GM19035 (cell line): ENCODE results near the gene GUCY1A1.

Experiments used
- ATAC-seq: cut with Tn5 transposase; IDR thresholded peaks from one replicate; pipeline ENCODE4 v1.9.1; 2021; ENCODE audit not compliant: unreplicated experiment

Gene GUCY1A1

DNA sequence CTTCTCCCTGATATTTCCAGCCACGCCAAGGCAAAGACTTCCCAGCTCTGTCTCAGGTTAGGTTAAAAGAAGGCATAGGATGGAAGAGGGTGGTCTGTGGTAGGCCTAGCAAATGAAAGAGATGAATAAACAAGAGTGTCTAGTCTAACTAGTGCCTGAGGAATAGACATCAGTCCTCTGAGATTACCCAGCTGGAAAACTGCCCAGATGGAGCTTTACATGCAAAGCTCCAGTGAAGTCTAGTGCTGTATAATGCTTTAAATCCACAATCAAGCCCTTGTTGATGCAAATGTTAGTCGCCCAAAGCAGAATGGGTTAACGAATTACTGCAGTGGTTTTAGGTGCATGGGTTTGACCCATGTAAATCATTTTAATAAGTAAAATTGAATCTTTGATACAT, 67.4 kb downstream of the GUCY1A1 start:
- no peak for ATAC-seq

DNA sequence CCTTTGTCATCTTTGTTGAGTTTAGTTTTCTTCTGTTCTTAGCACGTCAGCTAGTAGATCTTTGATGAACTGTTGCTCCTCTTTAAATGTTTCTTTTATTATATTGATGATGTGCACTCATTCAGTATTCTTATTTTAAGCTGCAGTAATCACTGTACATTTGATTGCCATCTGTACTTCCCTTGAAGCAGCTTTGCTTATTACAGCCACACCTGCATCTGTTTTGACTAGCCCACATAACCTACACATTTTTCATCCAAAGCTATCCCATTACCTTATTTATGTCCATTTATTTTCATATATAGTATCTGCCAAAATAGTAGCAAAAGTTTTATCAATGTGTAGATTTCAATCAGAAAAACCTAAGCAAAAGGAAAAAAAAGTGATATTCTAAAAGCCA, 68.3 kb downstream of the GUCY1A1 start:
- ATAC-seq: no peak

- ATAC-seq: no peak
These were observed 68.8 kb downstream of the GUCY1A1 start for GRCh38 chr4:155735496-155735895.

GRCh38 chr4:155738548-155738947, 71.9 kb downstream of the GUCY1A1 start:
- no peak for ATAC-seq

DNA sequence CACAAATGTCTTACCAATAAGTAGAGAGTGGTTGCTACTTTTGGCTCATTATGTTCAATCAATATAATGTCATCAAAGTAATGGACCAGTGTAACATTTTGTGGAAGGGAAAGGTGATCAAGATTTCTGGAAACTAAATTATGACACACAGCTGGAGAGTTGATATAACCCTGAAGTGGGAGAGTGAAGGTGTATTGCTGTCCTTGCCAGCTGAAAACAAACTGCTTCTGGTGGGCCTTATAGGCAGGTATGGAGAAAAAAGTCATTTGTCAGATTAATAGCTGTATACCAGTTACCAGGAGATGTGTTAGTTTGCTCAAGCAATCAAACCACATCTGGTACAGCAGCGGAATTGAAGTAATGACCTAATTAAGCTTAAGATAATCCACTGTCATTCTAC, 74.9 kb downstream of the GUCY1A1 start:
- no peak for ATAC-seq

DNA sequence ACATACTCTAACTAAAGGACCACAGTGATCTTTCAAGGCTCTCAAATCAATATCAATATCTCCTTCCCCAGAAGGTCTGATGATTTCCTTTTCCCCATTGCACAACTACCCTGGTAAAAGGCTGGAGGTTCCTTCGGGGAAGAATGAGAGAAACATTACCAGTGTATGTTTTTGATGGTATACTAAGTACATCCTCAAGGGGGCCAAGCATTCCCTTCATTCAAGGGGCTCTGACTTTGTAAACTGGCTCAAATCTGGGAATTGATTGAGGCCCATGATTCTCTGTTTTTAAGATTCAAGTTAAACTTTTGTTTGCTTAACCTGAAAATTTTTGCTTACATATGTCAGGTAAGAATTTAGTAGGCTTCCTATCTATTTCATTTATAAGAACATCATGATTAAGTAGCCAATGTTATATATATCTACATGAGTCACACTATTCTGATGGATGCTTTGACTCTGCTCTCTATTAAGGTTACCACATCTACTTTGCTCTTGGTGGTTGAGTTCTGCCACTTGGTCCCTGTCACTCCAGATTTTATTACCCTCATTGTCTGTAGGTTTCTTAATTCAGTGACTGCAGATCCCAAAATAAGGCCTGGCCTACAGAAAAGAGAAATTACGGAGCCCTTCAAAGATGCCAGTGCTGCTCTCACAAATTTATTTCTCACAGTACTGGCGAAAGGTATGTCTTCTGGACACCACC, 75.8 kb downstream of the GUCY1A1 start:
- ATAC-seq: no peak

DNA sequence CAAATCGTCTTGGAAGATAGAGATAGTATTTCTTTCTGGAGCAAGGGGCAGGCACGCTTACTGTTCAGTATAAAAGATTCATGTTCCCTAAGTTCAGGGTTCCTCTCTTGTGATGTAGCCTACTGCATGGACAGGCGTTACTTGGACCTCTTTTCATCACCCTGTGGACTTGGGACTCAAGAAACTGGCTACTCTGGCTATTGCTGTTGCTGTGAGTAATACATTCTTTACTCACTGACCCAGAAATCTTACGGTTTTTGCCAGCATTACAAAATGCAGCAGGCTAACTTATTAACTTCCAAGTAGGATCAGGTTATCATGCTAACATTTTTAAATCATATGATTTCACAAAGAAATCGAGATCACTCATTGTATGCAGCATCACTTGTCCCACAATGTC, 79.3 kb downstream of the GUCY1A1 start:
- no peak for ATAC-seq

DNA sequence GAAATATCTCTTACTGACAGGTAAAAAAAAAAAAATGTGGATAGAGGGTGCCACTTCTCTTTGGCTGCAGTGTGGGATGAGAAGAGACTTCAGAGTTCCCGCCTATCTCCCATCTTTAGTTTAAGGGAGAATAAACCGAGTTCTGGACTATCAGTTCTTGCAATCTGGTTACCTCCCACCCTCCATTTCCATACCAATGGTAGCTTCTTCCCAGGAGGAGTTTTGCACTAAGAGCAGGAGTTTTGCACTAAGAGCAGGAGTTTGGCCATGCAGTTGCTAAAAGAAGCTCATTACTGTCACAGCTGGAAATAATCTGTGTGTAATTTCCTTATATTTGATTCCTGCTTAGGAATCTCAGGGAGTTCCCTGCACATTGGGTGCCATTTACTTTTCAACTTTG, 81.4 kb downstream of the GUCY1A1 start:
- no peak for ATAC-seq

DNA sequence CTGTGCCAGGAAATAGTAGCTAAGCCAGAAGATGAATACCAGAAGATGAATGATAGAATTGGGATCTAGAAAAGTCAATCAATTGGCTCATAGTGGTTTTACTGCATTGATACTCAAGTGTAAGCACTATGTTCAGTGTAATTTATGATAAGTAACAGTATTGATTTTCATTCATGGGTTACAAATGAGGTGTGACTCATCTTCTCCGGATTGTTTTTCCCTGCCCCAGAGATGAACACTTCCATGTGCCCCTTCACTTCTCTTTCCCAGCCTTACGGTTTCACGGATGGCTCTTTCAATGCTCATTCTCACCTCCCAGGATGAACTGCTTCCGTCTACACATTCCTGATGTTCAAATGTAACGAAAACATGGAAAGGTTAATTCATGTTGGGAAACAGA, 82.4 kb downstream of the GUCY1A1 start:
- no peak for ATAC-seq

- ATAC-seq: no peak
These were observed 84.9 kb downstream of the GUCY1A1 start for GRCh38 chr4:155751569-155751968.

- no peak for ATAC-seq
These were observed 91.2 kb downstream of the GUCY1A1 start for GRCh38 chr4:155757745-155758265.

DNA sequence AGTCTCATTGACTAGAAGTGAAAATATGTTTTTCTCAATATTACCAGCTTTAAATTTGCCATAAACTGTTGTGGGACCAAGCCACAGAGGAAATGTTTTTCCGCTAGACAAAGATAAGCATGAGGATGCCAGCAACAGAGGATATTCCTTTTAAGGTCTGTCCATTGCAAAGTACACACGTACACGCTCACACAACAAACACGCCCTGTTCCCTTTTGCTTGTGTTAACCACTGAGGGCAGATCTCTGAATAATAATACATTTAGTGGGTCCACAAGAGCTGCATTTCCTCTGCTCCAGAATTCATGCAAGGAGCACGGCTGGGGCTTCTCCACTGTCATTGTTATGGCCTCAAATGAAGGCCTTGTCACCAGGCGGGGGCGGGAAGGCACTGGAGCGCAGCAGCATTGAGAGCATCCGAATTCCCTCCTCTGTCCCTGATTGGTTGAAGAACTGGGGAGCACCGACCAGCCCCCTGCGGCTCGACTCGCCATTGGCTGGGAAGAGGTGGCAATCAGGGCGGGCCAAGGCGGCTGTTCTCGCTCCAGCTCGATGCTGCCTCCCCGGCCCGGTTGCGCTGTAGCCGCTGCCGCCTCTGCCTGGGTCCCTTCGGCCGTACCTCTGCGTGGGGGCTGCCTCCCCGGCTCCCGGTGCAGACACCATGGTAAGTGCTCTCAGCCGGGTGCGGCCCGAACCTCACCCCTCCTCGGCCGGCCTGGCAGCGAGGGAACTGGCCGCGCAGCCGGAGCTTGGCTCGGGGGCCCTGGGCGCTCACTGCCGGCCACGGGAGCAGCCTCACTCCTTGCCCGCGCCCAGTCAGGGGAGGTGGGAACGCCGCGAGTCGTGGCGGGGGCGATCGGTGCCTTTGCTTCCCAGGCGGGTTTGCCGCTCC, 92.1 kb downstream of the GUCY1A1 start, which contains the start of gene GUCY1B1:
TSS of gene GUCY1B1 (plus strand) at position 541 of the 891 bp plus-strand sequence. CDS start at position 661, 120 bp downstream.
- ATAC-seq: peak; percentile 97

DNA sequence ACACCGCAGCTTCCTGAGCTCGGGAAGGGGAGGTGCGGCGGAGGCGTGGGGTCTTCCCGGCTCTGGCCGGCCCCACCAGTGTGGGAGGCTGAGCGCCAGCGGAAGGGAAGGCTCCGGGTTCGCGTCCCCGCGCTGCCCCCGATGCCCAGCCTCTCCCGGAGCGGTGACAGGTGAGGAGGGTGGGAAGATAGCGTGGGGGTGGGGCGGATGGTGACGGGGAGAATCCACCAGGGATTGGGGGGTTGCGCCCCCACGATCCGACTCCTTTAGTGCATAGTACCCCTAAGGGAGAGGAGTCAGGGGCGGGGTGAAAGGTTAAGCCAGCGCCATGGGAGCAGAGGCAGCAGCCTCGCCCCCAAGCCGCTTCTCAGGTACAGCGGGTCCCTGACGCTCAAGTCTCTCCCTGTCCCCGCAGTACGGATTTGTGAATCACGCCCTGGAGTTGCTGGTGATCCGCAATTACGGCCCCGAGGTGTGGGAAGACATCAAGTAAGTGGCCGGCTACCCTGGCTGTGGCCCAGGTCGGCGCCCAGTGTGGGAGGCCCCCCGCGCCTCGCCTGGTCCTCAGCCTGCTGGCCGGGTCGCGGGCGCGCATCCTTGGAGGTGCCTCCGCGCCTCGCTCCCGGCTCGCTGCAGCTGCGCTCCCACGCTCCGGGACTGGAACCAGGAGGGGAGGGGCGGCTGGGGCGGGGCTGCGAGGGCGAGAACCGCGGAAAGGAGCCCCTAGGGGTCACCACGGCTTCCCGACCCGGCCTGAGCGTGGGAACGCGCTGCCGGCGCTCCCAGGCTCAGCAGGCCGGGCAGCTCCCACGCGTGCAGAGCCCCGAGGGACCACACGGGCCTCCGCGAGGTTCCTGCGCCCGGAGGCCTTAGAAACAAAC, 93.0 kb downstream of the GUCY1A1 start:
- ATAC-seq: peak; percentile 25

GRCh38 chr4:155761047-155761446, 94.4 kb downstream of the GUCY1A1 start:
- no peak for ATAC-seq

- ATAC-seq: no peak
These were observed 95.3 kb downstream of the GUCY1A1 start for GRCh38 chr4:155761916-155762315.

GRCh38 chr4:155762334-155762733, 95.7 kb downstream of the GUCY1A1 start:
- no peak for ATAC-seq

DNA sequence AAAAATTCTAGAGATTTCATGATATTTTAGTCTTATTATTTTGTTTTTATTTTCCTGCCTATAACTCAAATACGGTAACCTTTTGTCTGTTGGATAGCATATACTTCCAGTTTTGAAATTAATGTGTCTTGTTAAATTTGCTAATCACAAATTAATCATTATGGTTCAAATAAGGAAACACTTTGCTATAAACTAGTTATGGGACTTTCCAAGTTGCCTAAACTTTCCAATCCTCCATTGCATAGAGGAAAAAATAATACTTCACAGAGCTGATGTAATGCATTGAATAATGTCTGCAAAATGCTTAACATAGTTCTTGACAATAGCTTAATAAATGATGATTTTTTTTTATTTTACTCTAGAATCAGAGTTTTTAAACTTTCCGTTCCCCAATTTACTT, 96.9 kb downstream of the GUCY1A1 start:
- ATAC-seq: no peak

DNA sequence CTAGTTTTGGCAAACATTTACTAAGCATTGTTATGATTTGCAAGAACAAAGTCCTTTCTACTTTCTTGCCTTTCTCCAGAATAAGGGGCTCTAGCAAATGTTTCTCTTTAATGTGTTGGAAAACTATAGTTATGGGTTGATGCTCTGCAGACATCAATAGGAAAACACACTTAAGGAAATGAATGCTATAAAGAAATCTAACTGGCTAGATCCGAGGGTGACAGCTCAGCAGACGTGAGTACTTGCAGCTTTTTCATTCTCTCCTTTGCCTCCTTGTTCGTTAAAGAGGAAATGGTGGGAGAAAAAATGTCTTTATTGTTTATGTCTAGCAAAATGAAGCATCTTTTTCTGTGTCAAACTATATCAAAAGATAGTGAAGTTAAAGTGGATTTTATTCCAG, 98.5 kb downstream of the GUCY1A1 start:
- no peak for ATAC-seq

GRCh38 chr4:155766622-155767021, 100.0 kb downstream of the GUCY1A1 start:
- no peak for ATAC-seq

DNA sequence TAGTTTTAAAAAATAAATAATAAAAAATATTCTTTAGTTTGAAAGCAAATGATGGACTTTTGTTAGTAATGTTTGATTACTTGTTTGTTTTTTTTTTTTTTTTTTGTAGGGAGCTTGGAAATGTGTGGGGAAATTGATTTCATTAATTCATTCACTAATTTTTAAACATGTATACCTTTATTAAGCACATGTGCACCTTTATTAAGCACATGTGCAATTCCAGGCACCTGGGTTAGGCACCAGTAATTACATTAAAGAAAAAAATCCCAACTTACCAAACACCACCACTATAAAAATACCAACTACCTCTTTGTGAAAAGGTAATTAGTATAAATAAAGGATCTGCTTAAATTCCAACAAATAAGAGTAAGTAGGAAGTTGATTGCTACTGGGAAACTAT, 101.7 kb downstream of the GUCY1A1 start:
- no peak for ATAC-seq

GRCh38 chr4:155769090-155769489, 102.4 kb downstream of the GUCY1A1 start:
- peak; percentile 67 for ATAC-seq
